ENCODE measurements around the gene ZNF560.

The ZNF560 gene

GRCh38 chr19:9431475-9431874 is 66.9 kb downstream of the ZNF560 start:
- Histone ChIP-seq H3K36me3 (peaks cover 44% of the 10 kb centered on the region), H3K27me3 (no peaks in the 10 kb centered on the region), H3K27ac (no peak overlapping the region), H3K9me3 (no peaks in the 10 kb centered on the region), H3K4me1 (ENCODE audit: control insufficient read depth in 1 of 2, insufficient read depth in 1 of 2, low read depth in 1 of 2, low read length in 1 of 2) (peaks cover 7 to 19% of the 10 kb centered on the region in 2 experiments), H3K4me3 (ENCODE audit: low read depth in 1 of 2, low read length in 1 of 2) (no peak overlapping the region)
- TF ChIP-seq CTCF (IDR thresholded peaks at IDR 0.05), result peak; percentile 25

- H3K4me3 ChIP-seq (ENCODE audit: low read depth in 1 of 2, low read length in 1 of 2), result no peak overlapping the region
- no peaks in the 10 kb centered on the region for H3K9me3 ChIP-seq
- no peak for TF ChIP-seq CTCF (IDR thresholded peaks at IDR 0.05)
- no peak overlapping the region for H3K27ac ChIP-seq
- H3K36me3 ChIP-seq, result peaks cover 50% of the 10 kb centered on the region
- peaks cover 7 to 13% of the 10 kb centered on the region in 2 experiments for H3K4me1 ChIP-seq (ENCODE audit: control insufficient read depth in 1 of 2, insufficient read depth in 1 of 2, low read depth in 1 of 2, low read length in 1 of 2)
- H3K27me3 ChIP-seq, result no peaks in the 10 kb centered on the region
Observed at GRCh38 chr19:9430444-9430843, 68.0 kb downstream of the ZNF560 start.

- TF ChIP-seq CTCF (IDR thresholded peaks at IDR 0.05), result no peak
- Histone ChIP-seq H3K36me3 (peaks cover 61% of the 10 kb centered on the region), H3K27me3 (no peaks in the 10 kb centered on the region), H3K4me1 (ENCODE audit: control insufficient read depth in 1 of 2, insufficient read depth in 1 of 2, low read depth in 1 of 2, low read length in 1 of 2) (no peaks in the 10 kb centered on the region), H3K4me3 (ENCODE audit: low read depth in 1 of 2, low read length in 1 of 2) (no peak overlapping the region), H3K27ac (no peak overlapping the region), H3K9me3 (peaks cover 3% of the 10 kb centered on the region)
Observed at GRCh38 chr19:9427941-9428340, 70.5 kb downstream of the ZNF560 start.

Data from neutrophil (primary cell).